Choroid plexus epithelial cell (primary cell): ENCODE measurements around the gene CNNM4.
"Not testable (repeated sequence)": the region's sequence is repeated elsewhere in the genome, so short reads cannot be mapped to it uniquely, and the experiment has no call there.

Experiments
- DNase-seq: peaks from one replicate; pipeline ENCODE4 v3.0.0-alpha.2; 2010; ENCODE audit warnings: low read depth
- H3K4me3 ChIP-seq: 2 replicates; pipeline ENCODE4 v1.5.1; 2011; ENCODE audit warnings: low read depth, mild to moderate bottlenecking, control low read depth, low read length, moderate library complexity
- TF ChIP-seq, protein P1 (sequence below): conservative IDR thresholded peaks from 2 replicates; pipeline ENCODE4 v1.5.1; 2011; ENCODE audit warnings: low read depth, mild to moderate bottlenecking, control low read depth, inconsistent platforms, low read length, moderate library complexity

CNNM4 gene

DNA sequence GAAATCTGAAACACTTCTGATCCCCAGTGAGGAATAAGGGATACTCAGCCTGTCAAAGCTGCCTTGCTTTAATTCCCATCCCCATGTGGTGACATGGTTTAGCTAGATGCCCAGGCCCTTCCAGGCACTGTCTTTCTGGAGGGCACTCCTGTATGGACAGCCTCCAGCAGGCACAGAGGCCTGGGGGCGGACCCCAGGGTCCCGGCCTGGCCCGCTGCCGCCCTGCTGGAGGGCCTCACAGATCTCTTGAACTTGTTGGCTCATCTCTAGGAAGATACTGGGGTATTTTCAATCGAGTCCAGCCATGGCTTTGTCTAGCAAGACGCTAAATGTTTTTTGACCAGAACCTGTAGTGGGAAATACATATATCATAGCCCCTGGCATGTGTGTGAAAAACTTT is 34.4 kb downstream of the CNNM4 start:
- DNase-seq: no peak
- H3K4me3 ChIP-seq: no peak overlapping the region
- TF ChIP-seq, protein P1, sequence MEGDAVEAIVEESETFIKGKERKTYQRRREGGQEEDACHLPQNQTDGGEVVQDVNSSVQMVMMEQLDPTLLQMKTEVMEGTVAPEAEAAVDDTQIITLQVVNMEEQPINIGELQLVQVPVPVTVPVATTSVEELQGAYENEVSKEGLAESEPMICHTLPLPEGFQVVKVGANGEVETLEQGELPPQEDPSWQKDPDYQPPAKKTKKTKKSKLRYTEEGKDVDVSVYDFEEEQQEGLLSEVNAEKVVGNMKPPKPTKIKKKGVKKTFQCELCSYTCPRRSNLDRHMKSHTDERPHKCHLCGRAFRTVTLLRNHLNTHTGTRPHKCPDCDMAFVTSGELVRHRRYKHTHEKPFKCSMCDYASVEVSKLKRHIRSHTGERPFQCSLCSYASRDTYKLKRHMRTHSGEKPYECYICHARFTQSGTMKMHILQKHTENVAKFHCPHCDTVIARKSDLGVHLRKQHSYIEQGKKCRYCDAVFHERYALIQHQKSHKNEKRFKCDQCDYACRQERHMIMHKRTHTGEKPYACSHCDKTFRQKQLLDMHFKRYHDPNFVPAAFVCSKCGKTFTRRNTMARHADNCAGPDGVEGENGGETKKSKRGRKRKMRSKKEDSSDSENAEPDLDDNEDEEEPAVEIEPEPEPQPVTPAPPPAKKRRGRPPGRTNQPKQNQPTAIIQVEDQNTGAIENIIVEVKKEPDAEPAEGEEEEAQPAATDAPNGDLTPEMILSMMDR: no peak

DNA sequence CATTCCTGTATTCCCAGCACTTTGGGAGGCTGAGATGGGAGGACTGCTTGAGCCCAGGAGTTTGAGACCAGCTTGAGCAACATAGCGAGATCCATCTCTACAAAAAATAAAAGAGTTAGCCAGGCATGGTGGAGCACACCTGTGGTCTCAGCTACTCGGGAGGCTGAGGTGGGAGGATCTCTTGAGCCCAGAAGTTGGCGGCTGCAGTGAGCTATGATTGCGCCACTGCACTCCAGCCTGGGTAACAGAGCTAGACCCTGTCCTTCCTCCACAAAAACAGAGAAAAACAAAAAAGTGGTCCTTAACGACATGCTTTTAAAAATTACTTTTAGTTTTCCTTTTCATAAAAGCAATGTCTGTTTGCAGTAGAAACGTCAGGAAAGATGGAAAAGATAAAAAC is 35.8 kb downstream of the CNNM4 start:
- not testable (repeated sequence) for H3K4me3 ChIP-seq, DNase-seq

DNA sequence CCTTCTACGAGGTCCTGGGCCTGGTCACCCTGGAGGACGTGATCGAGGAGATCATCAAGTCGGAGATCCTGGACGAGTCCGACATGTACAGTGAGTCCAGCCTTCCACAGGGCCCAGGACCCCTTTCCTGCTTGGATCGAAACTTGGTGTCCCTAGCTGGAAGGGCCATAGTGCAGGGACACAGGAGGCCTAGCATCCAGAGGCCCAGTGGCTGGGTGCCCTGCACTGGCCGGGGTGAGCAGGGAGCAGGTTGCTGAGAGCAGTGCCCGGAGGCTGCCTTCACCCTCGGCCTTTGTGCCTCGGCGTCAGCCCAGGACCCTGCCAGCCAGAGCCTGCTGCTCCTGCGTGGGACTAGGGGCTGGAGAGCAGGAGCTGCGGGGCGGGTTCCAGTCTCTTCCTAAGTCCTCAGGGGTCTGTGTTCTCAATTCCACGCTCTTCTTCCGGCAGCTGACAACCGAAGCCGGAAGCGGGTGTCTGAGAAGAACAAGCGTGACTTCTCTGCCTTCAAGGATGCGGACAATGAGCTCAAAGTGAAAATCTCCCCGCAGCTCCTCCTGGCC is 36.4 kb downstream of the CNNM4 start:
- DNase-seq: no peak
- H3K4me3 ChIP-seq: no peak overlapping the region
- TF ChIP-seq, protein P1: no peak

DNA sequence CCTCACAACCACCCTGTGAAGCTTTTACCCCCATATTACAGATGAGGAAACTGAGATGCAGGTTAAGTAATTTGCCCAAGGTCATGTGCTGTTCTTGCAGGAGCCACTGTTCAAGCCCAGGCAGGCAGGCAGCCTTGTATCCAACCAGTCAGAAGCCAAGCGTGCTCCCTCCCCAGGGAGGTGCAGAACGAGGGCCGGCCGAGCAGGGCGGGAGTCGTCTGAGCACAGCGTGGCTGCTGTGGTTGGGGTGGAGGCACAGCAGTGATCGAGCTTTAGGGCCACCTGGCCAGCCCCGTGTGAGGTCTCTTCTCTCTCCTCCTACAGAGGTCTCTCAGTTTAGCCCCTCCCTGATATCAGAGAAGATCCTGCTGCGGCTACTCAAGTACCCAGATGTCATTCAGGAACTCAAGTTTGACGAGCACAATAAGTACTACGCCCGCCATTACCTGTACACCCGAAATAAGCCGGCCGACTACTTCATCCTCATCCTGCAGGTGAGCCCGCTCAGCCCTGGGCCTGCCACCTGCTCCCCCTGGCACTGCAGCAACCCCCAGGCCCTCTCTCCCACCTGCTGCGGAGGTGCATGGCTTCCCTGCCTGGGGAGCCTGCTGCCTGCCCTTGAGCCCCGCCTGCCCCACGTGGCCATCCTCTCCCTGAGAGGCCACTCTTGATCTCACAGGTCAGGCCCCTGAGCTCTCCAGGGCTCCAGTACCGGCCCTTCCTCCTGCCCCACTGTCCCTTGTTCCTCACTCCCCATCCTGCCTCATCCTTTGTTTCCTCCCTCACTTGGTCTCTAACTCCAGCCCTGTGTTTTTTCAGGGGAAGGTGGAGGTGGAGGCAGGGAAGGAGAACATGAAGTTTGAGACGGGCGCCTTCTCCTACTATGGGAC is 38.3 kb downstream of the CNNM4 start:
- H3K4me3 ChIP-seq: no peak overlapping the region
- DNase-seq: no peak

DNA sequence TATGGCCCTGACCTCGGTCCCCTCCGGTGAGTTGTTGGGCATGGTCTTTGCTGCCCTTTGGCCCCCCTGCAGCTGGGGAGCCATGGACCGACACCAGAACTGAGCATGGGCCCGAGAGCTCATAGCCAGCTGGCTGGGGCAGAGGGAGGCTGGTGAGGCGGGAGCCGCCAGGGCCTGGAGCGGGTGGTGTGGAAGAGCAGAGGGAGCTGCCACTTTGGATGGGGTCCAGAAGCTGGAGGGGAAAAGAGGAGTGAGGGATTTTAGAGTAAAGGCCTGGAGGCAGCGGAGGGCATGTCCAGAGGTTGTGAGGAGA is 38.9 kb downstream of the CNNM4 start:
- DNase-seq: no peak
- TF ChIP-seq, protein P1: no peak
- no peak overlapping the region for H3K4me3 ChIP-seq

More for the DNA sequence above, 38.3 kb downstream of the CNNM4 start:
- TF ChIP-seq, protein P1: no peak

DNA sequence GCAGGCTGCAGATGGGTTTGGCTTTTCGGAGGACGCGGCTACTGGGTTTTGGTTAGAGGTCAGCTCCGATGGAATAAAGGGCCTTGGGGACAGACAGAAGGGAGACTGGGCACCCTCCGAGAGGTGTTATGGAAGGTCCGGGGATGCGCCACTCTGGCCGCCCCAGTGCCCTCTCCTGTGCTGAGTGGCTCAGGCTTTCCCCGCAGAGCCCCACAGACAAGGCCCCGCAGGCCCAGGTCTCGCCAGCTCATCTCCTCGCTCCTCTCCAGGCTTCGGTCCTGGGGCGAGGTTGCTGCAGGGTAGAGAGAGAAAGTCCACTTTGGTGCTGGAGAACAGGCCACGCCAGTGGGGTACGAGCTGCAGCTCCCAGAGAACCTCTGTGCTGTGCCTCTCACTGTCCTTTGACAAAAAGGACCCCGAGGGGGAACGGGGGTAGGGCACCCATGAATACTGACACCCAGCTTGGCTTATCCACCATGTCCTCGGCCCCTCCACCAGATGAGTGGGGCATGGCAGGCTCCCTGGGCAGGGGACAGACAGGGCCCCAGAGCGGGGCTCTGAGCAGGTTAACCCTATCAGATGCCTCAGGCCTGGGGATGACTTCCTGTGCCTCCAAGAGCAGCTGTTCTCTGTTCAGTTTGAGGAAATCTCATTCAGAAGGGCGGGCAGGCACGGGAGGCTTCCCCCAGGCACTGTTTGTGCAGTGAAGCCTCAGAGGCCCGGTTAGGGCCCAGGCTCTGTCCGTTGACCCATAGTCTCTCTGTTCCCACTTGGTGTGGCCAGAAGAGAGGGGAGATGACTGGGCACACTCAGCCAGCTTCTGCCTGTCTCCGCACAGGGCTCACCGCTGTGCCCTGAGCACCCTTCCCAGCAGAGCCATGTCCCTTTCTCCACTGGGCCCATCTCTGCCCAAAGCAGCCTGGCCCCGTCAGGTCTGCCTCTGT is 39.6 kb downstream of the CNNM4 start:
- TF ChIP-seq, protein P1: no peak
- DNase-seq: no peak
- H3K4me3 ChIP-seq: no peak overlapping the region
